OCI-LY7 (cell line): Measurements from ENCODE around the gene PIP4K2A.

ENCODE experiments used
- EZH2phosphoT487 ChIP-seq: fragments of 200-600 bp; sonication (generic); IDR thresholded peaks from 2 replicates; pipeline ENCODE4 v1.6.1; 2018; ENCODE audit warnings: low read depth, borderline replicate concordance, mild to moderate bottlenecking, mixed run types, antibody characterized with exemption, low read length, moderate library complexity, mixed read lengths
- TF ChIP-seq, protein P1 (sequence below): fragments of 200-600 bp; sonication (generic); conservative IDR thresholded peaks from 2 replicates; pipeline ENCODE4 v1.5.1; 2014; ENCODE audit warnings: mild to moderate bottlenecking, antibody characterized with exemption, low read length, moderate library complexity, mixed read lengths

DNA sequence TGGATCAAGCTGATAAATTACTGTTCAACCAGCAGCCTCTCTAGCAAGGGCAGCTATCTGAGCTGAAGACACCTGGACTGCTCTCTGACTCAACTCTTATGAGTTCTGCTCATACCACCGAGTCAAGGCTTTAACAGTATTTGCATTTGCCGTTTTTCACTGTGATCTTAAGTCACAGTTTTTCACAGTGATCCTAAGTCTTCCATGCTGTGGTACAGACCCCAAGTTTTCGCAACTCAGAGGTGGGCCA lies 31.3 kb downstream of the PIP4K2A start:
- TF ChIP-seq, protein P1, sequence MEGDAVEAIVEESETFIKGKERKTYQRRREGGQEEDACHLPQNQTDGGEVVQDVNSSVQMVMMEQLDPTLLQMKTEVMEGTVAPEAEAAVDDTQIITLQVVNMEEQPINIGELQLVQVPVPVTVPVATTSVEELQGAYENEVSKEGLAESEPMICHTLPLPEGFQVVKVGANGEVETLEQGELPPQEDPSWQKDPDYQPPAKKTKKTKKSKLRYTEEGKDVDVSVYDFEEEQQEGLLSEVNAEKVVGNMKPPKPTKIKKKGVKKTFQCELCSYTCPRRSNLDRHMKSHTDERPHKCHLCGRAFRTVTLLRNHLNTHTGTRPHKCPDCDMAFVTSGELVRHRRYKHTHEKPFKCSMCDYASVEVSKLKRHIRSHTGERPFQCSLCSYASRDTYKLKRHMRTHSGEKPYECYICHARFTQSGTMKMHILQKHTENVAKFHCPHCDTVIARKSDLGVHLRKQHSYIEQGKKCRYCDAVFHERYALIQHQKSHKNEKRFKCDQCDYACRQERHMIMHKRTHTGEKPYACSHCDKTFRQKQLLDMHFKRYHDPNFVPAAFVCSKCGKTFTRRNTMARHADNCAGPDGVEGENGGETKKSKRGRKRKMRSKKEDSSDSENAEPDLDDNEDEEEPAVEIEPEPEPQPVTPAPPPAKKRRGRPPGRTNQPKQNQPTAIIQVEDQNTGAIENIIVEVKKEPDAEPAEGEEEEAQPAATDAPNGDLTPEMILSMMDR, result no peak
- TF ChIP-seq EZH2phosphoT487, result no peak
